ENCODE results near the gene PTPRF.

DNA sequence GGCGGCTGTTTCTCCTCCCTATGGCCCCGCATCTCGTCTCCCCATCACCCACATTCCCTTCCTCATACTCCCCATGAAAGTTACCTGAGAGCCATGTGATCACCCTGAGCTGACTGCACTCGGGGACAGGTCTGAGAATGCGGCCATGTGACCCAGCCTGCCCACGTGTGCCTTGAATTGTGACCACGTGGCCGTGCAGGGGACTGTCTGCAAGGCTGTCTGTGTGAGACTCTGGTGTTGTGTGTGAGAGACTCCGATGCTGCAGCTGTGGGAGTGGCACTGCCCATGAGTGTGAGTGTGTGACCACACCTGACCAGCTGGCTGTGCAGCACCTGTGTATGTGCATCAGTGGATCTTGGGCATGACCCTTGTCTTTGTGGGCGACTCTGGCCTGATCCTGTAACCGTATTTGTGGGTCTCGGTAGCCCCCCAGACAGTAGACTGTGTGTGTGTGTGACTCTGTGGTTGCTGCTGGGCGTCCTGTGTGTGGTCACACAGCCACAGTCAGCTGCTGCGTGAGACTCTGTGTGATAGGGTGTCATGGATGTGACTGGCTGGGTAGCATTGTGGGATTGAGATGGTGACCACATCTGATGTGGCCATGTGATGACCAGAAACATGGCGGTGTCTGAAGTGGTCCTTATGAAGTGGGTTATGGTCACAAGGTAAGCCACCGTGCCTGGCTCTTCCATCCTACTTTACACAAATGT, 62.4 kb downstream of the PTPRF start:
- TF ChIP-seq, protein P1, sequence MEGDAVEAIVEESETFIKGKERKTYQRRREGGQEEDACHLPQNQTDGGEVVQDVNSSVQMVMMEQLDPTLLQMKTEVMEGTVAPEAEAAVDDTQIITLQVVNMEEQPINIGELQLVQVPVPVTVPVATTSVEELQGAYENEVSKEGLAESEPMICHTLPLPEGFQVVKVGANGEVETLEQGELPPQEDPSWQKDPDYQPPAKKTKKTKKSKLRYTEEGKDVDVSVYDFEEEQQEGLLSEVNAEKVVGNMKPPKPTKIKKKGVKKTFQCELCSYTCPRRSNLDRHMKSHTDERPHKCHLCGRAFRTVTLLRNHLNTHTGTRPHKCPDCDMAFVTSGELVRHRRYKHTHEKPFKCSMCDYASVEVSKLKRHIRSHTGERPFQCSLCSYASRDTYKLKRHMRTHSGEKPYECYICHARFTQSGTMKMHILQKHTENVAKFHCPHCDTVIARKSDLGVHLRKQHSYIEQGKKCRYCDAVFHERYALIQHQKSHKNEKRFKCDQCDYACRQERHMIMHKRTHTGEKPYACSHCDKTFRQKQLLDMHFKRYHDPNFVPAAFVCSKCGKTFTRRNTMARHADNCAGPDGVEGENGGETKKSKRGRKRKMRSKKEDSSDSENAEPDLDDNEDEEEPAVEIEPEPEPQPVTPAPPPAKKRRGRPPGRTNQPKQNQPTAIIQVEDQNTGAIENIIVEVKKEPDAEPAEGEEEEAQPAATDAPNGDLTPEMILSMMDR (IDR thresholded peaks at IDR 0.05 in 8 of 11, conservative IDR thresholded peaks at IDR 0.05 in 3 of 11) = no peak
- TF ChIP-seq POLR2AphosphoS5 (IDR thresholded peaks at IDR 0.05) (no peak), POLR2A (IDR thresholded peaks at IDR 0.05) (no peak)

Measured in spleen (tissue), 7 donors.